GM18505 (cell line): Measurements from ENCODE around the gene KNCN.

Experiments used
- ATAC-seq: cut with Tn5 transposase; IDR thresholded peaks from one replicate; pipeline ENCODE4 v1.9.1; 2021; ENCODE audit not compliant: unreplicated experiment
- POLR2A ChIP-seq: IDR thresholded peaks from 4 replicates; pipeline ENCODE4 v1.6.1; 2011; ENCODE audit warnings: borderline replicate concordance; ENCODE audit not compliant: insufficient read depth, insufficient read length; ENCODE audit errors: extremely low read depth

Gene KNCN

DNA sequence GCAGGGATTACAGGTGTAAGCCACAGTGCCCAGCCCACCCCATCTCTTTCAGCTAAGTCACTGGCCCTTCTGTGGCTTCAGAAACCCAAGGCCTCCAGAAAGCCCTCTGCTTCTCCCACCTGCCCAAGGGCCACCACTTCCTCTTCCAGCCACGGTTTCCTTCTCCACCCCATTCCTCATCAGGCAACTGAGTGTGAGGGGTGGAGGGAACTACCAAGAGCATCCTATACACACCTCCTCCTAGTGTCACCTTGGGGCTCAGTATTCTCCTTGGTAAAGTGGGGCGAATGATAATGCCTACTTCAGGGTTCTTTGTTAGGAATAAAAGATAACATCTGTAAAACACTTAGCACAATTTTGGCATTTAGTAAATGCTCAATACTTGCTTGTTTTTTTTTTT, 30.0 kb downstream of the KNCN start:
- no peak for ATAC-seq

DNA sequence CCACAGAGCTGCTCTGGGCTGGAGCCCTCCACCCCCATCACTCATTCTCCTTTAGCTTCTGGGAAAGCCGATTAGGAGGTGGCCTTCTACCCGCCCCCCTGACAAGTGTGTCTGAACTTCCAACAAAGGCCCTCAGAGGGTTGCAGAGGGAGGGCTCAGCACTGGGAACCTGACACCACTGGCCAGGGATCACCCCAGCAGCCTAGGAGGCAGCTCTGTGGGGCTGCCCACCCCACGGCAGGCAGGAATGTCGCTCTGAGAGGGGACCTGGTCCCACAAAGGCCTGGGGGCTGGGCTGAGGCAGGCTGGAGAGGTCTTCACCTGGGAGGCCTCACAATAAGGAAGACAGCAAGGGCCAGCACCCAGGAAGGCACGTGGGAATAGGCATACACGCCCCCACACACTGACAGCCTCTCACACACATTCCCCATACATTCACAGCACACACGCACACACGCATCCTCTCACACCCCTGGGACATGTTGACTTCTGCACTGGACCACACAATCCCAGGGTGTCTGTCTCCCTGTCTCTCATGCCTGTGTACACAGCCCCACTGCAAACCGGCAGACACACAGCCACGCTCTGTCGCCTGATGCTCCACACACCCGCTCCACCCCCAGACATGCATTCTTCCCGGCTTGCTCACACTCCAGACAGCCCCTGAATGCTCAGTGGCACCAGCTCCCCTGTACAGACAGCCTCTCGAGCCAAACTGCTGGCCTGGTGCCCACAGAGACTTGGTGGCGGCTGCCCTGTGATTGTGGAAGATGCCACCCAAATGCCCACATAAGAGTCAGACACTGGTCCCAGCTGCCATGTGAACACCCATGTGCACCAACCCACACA, 31.2 kb downstream of the KNCN start:
- no peak for ATAC-seq

More for the DNA sequence above, 30.0 kb downstream of the KNCN start:
- TF ChIP-seq POLR2A = no peak

DNA sequence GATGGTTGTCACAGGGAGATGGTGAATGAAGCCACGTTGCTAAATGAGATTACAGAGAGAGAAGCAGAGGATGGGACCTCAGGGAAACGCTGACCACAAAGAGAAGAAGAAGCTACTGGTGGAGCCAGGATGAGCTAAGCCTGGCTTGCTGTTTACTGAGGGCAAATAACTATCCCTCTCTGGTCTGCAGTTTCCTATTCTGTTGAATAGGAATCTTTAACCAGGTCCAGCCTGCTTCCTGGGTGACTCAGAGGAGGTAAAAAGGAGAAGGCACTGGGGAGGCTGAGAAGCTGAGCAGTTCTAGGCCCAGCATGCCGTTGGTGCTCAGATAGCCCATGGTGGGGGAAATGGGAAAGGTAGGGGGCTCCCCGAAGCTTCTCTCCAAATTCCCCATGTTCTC, 32.2 kb downstream of the KNCN start:
- TF ChIP-seq POLR2A = no peak
- no peak for ATAC-seq

More for the DNA sequence above, 31.2 kb downstream of the KNCN start:
- TF ChIP-seq POLR2A = no peak

DNA sequence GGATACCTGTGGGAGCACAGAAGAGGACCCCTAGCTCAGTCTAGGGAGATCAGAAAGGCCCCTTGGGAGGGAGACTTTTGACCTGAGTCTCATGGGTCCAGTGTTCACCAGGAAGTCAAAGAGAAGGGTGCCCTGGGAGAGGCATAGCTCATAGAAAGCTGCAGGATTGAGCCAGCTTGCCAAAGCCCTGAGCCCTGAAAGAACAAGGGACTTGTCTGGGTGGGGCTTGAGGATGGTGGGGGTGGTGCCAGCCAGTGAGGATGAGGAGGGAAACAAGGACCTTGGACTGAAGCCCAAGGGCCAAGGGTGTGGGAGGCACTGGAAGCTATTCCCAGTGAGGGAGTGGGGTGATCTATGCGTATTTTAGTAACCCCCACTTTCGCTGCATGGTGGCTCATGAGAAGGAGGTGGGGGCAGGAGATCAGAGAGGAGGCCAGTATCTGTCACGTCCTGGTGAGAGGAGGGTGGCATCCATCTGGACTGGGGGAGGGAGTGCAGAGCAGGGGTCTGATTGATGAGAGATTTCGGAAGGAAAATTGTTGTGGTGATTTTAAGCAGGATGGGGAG, 33.4 kb downstream of the KNCN start:
- no peak for TF ChIP-seq POLR2A
- ATAC-seq = no peak

DNA sequence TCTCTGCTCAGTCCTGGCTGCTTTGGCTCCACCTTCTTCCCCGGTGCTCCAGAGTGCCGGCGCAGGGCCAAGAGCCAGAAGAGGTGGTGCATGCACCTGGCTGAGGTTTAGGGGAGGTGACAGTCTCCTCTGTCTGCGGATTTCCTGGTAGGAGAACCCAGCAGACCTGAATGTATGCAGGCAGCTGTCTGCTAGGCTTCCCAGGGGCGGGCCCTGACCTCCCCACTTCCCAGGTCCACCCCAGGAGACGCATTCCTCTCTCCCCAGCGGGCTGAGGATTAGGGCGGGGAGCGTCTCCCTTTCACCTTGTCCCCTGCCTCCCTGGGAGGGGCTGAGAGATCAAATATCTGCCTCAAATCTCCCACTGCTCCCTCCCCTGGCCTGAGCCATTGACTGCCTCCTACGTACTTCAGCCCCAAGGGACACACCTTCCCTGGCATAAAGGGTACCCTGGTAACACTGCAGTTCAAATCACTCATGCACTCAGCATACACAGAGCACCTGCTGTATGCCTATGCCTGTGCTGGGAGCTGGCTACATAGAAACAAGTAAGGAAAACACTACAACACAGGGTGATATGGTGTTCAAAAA, 34.3 kb downstream of the KNCN start:
- TF ChIP-seq POLR2A = no peak
- no peak for ATAC-seq

DNA sequence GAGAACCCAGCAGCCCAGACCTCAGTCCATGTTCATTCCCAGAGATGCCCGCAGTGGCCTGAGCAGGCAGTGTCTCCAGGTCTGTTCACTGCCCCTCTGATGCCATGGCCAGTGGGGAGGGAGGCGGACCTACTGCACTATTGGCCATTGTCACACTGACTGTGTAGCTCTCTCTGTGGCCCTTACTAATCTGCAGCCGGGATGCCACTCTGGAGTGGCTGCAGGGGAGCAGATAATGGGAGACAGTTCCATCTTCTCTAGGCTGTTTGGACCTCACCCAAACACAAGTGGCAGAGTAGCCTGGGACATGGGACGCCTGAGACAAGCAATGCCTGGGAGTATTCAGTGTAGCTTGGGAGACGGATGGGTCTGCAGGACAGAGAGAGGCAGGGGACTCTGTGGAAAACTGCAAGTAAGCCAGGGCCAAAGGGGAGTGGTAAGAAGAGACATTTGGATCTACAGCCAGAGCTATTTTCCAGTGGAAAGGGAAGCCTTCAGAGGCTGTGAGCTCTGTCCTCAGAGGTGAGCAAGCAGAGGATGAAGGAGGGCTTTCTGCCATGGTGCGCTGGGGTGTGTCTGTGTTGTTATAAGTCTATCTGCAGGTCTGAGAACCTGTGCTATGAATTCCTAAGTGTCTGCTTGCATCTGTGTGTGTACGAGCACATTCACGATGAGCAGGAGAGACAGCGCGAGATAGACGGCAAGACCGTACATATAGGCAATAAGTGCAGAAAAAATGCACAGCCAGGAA, 35.1 kb downstream of the KNCN start:
- no peak for TF ChIP-seq POLR2A
- no peak for ATAC-seq

DNA sequence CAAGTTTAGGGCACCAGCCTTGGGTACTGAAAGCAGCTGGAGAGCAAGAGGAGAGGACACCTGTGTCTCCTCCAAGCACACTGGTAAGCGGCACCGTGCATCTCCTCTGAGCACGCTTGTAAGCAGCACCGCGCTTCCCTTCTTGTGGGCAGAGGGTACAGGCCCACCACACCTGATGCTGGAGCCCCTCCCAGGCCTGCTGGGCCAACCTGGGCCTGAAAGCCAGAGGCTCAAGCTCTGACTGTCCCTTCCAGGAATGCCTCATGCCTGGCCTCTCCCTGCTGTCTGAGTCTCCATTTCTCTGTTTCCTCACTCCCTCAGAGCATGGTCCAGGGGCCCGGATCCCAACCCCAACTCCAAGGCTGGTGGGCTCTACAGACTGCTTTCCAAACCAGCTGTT, 35.9 kb downstream of the KNCN start:
- ATAC-seq = no peak
- no peak for TF ChIP-seq POLR2A

DNA sequence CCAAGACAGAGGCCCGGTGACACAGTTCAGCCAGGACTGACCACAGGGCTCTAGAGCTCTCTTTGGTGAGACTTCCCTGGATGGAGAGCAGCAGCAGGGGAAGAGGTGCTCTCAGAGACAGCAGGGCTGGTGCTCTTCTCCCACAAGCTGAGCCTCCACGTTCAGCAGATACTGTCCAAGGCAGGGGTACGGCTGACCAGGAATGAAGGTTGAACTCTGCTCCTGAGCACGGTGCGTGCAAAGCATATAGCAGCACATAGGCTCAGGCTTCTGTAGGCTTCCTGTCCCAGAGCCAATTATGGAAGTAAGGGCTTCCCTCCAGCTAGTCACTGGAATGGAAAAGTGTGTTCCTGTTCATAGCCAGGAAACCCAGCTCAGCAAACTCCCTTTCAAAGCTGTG, 37.9 kb downstream of the KNCN start:
- ATAC-seq = no peak
- no peak for TF ChIP-seq POLR2A

DNA sequence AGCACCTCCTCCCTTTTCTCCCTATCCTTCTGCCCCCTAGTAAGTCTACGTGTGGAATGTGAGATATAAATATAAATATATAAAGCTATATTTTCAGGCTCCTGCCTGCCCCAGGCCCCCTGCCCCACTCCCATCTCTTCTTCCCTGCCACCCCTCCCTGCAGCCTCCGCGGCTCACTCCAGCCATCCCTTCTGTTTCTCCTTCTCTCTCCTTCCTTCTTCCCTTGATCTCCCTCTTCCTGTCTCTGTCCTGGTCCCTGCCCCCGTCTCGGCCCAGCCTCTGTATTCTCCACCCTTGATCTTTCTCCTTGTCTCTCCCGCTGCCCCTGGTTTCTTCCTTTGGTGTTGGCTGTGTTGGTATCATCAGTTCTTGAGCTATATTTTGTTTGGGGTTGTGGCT, 38.7 kb downstream of the KNCN start:
- no peak for ATAC-seq
- TF ChIP-seq POLR2A = no peak

DNA sequence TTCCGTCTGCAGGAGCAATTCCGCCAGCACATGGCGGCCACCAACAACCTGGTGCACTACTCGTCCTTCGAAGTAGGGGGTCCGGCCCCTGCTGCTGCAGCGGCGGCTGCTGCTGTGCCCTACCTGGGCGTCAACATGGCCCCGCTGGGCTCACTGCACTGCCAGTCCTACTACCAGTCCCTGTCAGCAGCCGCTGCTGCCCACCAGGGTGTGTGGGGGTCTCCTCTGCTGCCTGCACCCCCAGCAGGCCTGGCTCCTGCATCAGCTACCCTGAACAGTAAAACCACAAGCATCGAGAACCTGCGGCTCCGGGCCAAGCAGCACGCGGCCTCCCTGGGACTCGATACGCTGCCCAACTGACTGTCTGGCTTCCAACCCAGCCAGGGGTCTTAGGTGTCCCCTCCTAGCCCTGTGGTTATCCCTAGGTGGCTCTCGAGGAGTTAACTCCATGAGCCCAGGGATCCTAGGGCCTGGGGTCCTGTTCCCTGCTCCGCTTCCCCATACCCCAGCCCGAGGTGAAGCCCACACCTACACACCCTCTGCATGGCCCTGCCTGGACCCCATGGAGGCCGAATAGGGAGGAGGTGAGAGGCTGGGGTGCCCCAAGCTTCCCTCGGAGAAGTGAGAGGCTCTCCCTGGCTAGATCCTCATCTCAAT, 39.2 kb downstream of the KNCN start:
- no peak for TF ChIP-seq POLR2A
- ATAC-seq = no peak

DNA sequence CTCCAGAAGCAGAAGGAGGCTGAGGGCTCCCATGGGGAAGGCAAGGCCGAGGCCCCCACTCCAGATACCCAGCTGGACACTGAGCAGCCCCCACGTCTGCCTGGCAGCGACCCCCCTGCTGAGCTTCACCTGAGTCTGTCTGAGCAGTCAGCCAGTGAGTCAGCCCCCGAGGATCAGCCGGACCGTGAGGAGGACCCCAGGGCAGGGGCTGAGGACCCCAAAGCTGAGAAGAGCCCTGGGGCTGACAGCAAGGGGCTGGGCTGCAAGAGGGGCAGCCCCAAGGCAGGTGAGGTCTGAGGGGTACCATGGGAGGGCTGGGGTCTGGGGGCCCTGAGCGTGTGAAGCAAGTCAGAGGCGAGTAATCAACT, 40.5 kb downstream of the KNCN start:
- TF ChIP-seq POLR2A = no peak
- ATAC-seq = no peak

DNA sequence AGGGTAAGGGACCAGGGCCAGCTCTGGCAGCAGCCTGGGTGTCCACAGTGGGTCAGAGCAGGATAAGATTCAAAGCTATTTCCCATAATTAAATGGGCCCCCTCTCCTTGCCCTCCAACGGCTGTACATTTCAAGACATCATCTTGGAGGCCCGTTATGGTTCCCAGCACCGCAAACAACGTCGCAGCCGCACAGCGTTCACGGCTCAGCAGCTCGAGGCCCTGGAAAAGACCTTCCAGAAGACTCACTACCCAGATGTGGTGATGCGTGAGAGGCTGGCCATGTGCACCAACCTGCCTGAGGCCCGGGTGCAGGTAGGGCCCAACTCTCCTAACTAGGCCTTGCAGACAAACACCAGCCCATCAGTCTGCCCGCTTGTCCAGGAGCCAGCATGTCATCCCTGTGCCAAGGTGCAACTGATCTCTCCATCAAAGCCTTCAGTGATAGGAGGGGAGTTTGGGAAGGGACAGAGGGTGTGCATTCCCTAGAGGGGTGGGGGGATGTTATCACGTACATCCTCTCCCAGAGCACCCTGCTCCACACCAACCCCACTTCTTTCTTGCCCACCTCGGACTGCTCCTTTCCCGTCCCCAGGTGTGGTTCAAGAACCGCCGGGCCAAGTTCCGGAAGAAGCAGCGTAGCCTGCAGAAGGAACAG, 41.0 kb downstream of the KNCN start:
- ATAC-seq = no peak
- no peak for TF ChIP-seq POLR2A
